ENCODE measurements around the gene RNGTT. TPM values are rescaled to one million over a fixed set of nuclear protein-coding genes. Genes with fewer than 3 reads are reported as not detected.

RNGTT gene
- total RNA-seq, 1 donor from 2014 or later = 13.4 TPM

GRCh38 chr6:89008001-89008814 is 44.8 kb upstream of the RNGTT start:
- H3K9me3 Mint-ChIP-seq = no peaks in the 10 kb centered on the region
- no peak for TF ChIP-seq CTCF (conservative IDR thresholded peaks at IDR 0.05)
- H3K4me3 Mint-ChIP-seq = no peak overlapping the region
- peak overlapping the region; percentile 1 for H3K27ac Mint-ChIP-seq
- H3K4me1 Mint-ChIP-seq (ENCODE audit: unreplicated experiment) = peaks cover 5% of the 10 kb centered on the region
- no peaks in the 10 kb centered on the region for H3K36me3 Mint-ChIP-seq
- H3K27me3 Mint-ChIP-seq = no peaks in the 10 kb centered on the region
- no peak for DNase-seq (ENCODE audit: extremely low spot score, unreplicated experiment)

DNA sequence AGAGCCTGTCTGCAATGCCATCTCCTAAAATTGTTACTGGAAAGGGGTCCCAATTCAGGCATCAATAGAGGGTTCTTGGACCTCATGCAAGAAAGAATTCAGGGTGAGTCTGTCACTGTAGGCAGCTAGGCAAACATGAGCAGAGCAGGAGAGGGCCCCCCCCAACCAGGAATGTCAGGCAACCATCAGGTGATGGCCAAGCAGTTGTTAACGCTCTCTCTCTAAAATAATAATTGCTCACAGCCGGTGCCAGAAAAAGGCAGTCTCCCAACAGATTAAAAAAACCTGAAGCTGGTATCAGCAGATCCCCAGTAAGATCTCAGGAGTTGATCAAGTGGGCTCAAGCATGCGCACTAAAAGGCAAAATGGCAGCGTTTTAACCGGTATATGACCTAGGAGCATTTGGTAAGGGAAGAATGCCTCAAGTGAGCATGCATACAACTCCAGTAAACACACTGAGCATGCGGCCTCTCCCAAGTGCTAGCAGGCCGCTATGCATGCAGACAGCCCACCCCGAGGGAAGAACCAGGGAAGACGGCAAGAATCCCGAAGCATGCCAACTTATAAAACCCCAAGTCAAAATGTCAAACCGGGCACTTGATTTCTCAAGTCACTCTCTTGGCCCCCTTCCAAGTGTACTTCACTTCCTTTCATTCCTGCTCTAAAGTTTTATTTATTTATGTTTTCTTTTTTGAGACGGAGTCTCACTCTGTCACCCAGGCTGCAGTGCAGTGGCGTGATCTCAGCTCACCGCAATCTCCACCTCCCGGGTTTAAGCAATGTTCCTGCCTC is 44.0 kb upstream of the RNGTT start:
- Mint-ChIP-seq H3K36me3 (no peaks in the 10 kb centered on the region), H3K27me3 (no peaks in the 10 kb centered on the region), H3K4me3 (no peak overlapping the region), H3K4me1 (ENCODE audit: unreplicated experiment) (peaks cover 5% of the 10 kb centered on the region), H3K27ac (peak overlapping the region; percentile 1), H3K9me3 (no peaks in the 10 kb centered on the region)
- no peak for TF ChIP-seq CTCF (conservative IDR thresholded peaks at IDR 0.05)
- no peak for DNase-seq (ENCODE audit: extremely low spot score, unreplicated experiment)

- no peak overlapping the region for H3K4me3 Mint-ChIP-seq
- H3K9me3 Mint-ChIP-seq = no peaks in the 10 kb centered on the region
- no peaks in the 10 kb centered on the region for H3K4me1 Mint-ChIP-seq (ENCODE audit: unreplicated experiment)
- H3K27ac Mint-ChIP-seq = no peak overlapping the region
- no peak for TF ChIP-seq CTCF (conservative IDR thresholded peaks at IDR 0.05)
- no peaks in the 10 kb centered on the region for H3K27me3 Mint-ChIP-seq
- DNase-seq (ENCODE audit: extremely low spot score, unreplicated experiment) = no peak
- no peaks in the 10 kb centered on the region for H3K36me3 Mint-ChIP-seq
Observed at GRCh38 chr6:89002523-89002922, 39.1 kb upstream of the RNGTT start.

DNA sequence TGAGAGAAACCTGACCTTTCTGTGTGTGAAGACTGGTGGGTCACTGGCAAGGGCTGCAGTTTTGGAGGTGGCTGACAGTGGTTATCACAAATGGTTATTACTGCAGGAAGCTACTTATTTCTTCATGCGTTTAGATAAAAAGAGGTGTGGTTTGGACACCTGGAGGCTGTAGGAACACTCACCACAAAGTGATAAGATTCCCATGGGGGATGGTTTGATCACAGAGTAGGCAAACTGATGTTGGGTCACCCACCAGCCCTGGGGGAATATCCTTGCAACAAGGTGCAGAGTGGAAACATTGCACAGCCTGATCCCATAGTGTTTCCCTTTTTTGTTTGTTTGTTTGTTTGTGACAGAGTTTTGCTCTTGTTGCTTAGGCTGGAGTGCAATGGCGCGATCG is 33.9 kb upstream of the RNGTT start:
- Mint-ChIP-seq H3K27me3 (no peaks in the 10 kb centered on the region), H3K27ac (no peak overlapping the region), H3K4me1 (ENCODE audit: unreplicated experiment) (peaks cover 3% of the 10 kb centered on the region), H3K4me3 (no peak overlapping the region), H3K36me3 (no peaks in the 10 kb centered on the region), H3K9me3 (no peaks in the 10 kb centered on the region)
- DNase-seq (ENCODE audit: extremely low spot score, unreplicated experiment) = no peak
- TF ChIP-seq CTCF (conservative IDR thresholded peaks at IDR 0.05) = no peak

DNA sequence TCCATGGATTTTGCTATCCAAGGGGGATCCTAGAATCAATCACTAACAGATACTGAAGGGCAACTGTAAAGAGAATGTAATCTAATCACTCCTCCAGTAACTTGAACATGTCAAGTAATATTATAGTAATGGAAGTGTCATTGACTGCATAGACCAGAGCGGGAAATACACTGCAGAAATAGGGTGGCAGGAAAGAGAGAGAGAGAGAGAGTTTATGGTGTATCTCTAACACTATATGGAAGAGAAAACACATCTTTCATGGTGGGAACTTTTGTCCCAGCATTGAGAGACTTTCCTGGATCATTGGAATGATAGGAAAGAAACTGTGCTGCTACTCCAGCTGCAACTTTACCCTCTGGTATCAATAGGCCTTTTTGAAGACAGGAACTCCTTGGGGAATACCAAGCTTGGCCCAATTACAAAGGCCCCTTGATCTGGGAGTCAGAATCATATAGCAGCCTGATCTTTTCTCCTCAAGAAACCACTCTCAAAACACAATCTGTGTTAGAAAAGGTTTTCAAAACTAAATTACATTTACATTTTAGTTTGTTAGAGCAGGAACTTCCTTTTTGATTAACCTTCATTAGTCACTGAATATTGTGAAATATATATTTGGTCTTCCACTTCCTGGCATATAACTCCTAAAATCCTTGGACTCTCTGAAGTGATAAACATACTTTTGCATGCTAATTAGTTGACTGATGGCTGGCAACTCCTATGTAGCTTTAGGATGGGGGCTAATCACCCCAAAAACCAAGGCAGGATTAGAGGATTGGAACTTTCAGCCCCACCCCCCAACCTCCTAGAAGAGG is 29.5 kb upstream of the RNGTT start:
- TF ChIP-seq CTCF (conservative IDR thresholded peaks at IDR 0.05) = no peak
- Mint-ChIP-seq H3K4me1 (ENCODE audit: unreplicated experiment) (peaks cover 3% of the 10 kb centered on the region), H3K27ac (no peak overlapping the region), H3K27me3 (no peaks in the 10 kb centered on the region), H3K36me3 (no peaks in the 10 kb centered on the region), H3K9me3 (no peaks in the 10 kb centered on the region), H3K4me3 (no peak overlapping the region)
- DNase-seq (ENCODE audit: extremely low spot score, unreplicated experiment) = no peak

All from type B pancreatic cell (in vitro differentiated cells).